A673 (cell line): Measurements from ENCODE around the gene MAPKAPK2. TPM values are rescaled to one million over a fixed set of nuclear protein-coding genes. Genes with fewer than 3 reads are reported as not detected.

Experiments
- BruUV-seq: library from RNA; stranded (reverse); fragments of 400-500 nt; replicated peaks from 2 replicates; lab custom pipeline; 2021; lab: Mats Ljungman, UMichigan
- CTCF ChIA-PET: fragments of 300-600 bp; sonication (Branson Sonifier 250); formaldehyde crosslinking; loops from one replicate; lab custom pipeline; 2022; ENCODE audit warnings: antibody characterized with exemption; lab: Charles Lee
- POLR2A ChIA-PET: fragments of 300-600 bp; sonication (Branson Sonifier 250); formaldehyde crosslinking; loops from one replicate; lab custom pipeline; 2022; ENCODE audit warnings: antibody characterized with exemption; ENCODE audit not compliant: low non-redundant PET; lab: Charles Lee
- DNase-seq: peaks from one replicate; pipeline ENCODE4 v3.0.0-alpha.2; 2015; ENCODE audit warnings: low spot score
- H3K27ac ChIP-seq: fragments of 200-600 bp; sonication (generic); 2 replicates; pipeline ENCODE4 v1.5.1; 2016; ENCODE audit warnings: mixed run types, low read depth, mild to moderate bottlenecking, mixed read lengths, antibody characterized with exemption, low read length; ENCODE audit not compliant: poor library complexity, severe bottlenecking
- H3K27me3 ChIP-seq: fragments of 200-600 bp; sonication (generic); replicated peaks from 2 replicates; pipeline ENCODE4 v1.6.1; 2017; ENCODE audit warnings: mixed run types, low read depth, mild to moderate bottlenecking, mixed read lengths, antibody characterized with exemption, low read length; ENCODE audit not compliant: insufficient read depth, poor library complexity
- H3K36me3 ChIP-seq: fragments of 200-600 bp; sonication (generic); 2 replicates; pipeline ENCODE4 v1.6.1; 2016; ENCODE audit warnings: mixed run types, mild to moderate bottlenecking, mixed read lengths, antibody characterized with exemption, low read length; ENCODE audit not compliant: insufficient read depth, poor library complexity, severe bottlenecking
- H3K4me1 ChIP-seq: fragments of 200-600 bp; sonication (generic); 2 replicates; pipeline ENCODE4 v1.6.1; 2017; ENCODE audit warnings: mixed run types, mild to moderate bottlenecking, mixed read lengths, antibody characterized with exemption, low read length; ENCODE audit not compliant: insufficient read depth, poor library complexity, severe bottlenecking
- H3K4me3 ChIP-seq: fragments of 200-600 bp; sonication (generic); 2 replicates; pipeline ENCODE4 v1.5.1; 2016; ENCODE audit warnings: low read depth, mixed run types, mild to moderate bottlenecking, mixed read lengths, low read length; ENCODE audit not compliant: poor library complexity, severe bottlenecking
- H3K9me3 ChIP-seq: fragments of 200-600 bp; sonication (generic); 2 replicates; pipeline ENCODE4 v1.6.1; 2016; ENCODE audit warnings: mixed run types, low read depth, mild to moderate bottlenecking, mixed read lengths, antibody characterized with exemption, low read length; ENCODE audit not compliant: poor library complexity, severe bottlenecking
- EZH2 ChIP-seq: fragments of 200-600 bp; sonication (generic); IDR thresholded peaks from 2 replicates; pipeline ENCODE4 v1.6.1; 2017; ENCODE audit warnings: borderline replicate concordance, low read depth, mild to moderate bottlenecking, mixed read lengths, antibody characterized with exemption, low read length; ENCODE audit not compliant: poor library complexity, severe bottlenecking
- intact Hi-C: fragments of 100-400 bp; cut with micrococcal nuclease; formaldehyde crosslinking; loops from one replicate; pipeline ENCODE4 v1.10.0; 2022; ENCODE audit not compliant: unreplicated experiment
- total RNA-seq: library from RNA; stranded (reverse); gene quantifications from 2 replicates; pipeline ENCODE4 v1.2.3, GENCODE V29; 2021
- TF ChIP-seq, protein P1 (sequence below): fragments of 300-800, 200-600 bp; sonication (generic); conservative IDR thresholded peaks from 2 replicates; pipeline ENCODE4 v1.5.1; 2017; ENCODE audit warnings: low read depth, mild to moderate bottlenecking, antibody characterized with exemption, low read length, moderate library complexity, mixed read lengths

MAPKAPK2 gene
- total RNA-seq, 1 experiment from 2014 or later, result 39.2 TPM

DNA sequence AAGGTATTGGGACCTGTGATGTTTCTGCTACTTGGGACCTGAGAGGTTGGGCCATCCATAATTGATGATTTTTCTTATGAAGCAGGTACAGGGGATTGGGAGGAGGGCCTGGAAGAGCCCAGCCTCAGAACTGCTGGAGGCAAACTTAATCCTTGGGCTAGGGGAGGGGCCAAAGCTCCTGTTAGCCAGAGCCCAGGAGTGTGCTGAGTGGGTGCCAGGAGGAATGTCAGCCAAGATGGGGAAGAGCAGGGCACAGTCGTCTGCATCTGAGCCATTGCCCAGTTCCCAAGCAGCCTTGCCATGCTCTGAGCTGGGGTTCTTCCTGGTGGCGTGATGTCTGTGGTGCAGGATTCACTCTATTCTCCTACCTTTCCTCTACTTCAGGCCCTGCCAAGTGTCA lies 5.8 kb downstream of the MAPKAPK2 start:
- no peak overlapping the region for H3K4me3 ChIP-seq
- TF ChIP-seq, protein P1, sequence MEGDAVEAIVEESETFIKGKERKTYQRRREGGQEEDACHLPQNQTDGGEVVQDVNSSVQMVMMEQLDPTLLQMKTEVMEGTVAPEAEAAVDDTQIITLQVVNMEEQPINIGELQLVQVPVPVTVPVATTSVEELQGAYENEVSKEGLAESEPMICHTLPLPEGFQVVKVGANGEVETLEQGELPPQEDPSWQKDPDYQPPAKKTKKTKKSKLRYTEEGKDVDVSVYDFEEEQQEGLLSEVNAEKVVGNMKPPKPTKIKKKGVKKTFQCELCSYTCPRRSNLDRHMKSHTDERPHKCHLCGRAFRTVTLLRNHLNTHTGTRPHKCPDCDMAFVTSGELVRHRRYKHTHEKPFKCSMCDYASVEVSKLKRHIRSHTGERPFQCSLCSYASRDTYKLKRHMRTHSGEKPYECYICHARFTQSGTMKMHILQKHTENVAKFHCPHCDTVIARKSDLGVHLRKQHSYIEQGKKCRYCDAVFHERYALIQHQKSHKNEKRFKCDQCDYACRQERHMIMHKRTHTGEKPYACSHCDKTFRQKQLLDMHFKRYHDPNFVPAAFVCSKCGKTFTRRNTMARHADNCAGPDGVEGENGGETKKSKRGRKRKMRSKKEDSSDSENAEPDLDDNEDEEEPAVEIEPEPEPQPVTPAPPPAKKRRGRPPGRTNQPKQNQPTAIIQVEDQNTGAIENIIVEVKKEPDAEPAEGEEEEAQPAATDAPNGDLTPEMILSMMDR, result no peak
- no peak for TF ChIP-seq EZH2
- H3K27ac ChIP-seq, result no peak overlapping the region
- H3K27me3 ChIP-seq, result no peaks in the 10 kb centered on the region
- no peak for DNase-seq
- ChIA-PET CTCF (no interaction called here), POLR2A (no interaction called here)
- BruUV-seq, result no TSS peak
- intact Hi-C loops, result no loop called here
- H3K4me1 ChIP-seq, result peaks cover 13% of the 10 kb centered on the region
- no peaks in the 10 kb centered on the region for H3K36me3 ChIP-seq
- H3K9me3 ChIP-seq, result no peaks in the 10 kb centered on the region

DNA sequence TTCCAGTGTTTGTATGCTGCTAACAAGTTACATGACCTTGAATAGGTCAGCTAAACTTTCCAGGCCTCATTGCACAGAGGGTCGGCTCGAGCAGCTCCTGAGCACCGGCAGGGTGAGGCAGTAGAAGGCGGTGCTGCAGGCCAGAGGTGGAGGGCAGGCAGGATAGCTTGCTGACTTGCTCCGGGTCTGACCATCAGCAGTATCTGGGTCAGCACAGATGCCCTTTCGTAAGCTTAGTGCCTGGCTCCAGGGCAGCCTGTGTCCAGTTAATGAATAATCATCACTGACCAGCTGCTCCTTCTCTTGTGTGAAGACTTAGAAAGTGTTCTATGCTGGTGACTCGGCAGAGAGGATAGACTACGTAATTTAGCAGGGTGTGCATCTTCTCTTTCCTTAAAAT lies 6.9 kb downstream of the MAPKAPK2 start:
- Histone ChIP-seq H3K27ac (no peak overlapping the region), H3K9me3 (no peaks in the 10 kb centered on the region), H3K4me3 (no peak overlapping the region), H3K27me3 (no peaks in the 10 kb centered on the region), H3K36me3 (no peaks in the 10 kb centered on the region), H3K4me1 (peaks cover 9% of the 10 kb centered on the region)
- CTCF ChIA-PET, result no interaction called here
- DNase-seq, result no peak
- intact Hi-C loops, result no loop called here
- POLR2A ChIA-PET, result no interaction called here
- TF ChIP-seq, protein P1, result no peak
- TF ChIP-seq EZH2, result no peak
- no TSS peak for BruUV-seq

DNA sequence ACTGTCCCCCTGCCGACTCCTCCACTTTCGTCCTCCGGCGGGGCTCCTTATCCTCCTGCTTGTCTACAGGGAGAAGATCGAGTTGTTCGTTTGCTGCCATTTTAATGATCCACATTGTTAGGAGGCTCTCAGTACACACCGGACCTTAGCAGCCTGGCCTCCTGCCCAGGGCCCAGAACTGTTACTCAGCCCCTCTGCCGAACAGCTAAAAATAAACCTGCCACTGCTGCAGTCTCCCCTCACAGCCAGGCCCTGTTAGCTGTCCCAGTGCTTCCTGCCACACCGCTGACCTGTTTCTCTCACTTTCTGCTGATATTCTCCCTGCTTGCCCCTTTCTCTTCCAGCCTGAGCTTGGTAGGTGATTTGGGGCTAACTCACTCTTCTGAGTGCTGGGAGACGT lies 8.3 kb downstream of the MAPKAPK2 start:
- H3K36me3 ChIP-seq, result no peaks in the 10 kb centered on the region
- no peaks in the 10 kb centered on the region for H3K9me3 ChIP-seq
- CTCF ChIA-PET, result no interaction called here
- no TSS peak for BruUV-seq
- no peak overlapping the region for H3K27ac ChIP-seq
- H3K4me3 ChIP-seq, result no peak overlapping the region
- peaks cover 4% of the 10 kb centered on the region for H3K4me1 ChIP-seq
- intact Hi-C loops, result no loop called here
- POLR2A ChIA-PET, result no interaction called here
- no peak for TF ChIP-seq EZH2
- no peaks in the 10 kb centered on the region for H3K27me3 ChIP-seq
- no peak for DNase-seq

DNA sequence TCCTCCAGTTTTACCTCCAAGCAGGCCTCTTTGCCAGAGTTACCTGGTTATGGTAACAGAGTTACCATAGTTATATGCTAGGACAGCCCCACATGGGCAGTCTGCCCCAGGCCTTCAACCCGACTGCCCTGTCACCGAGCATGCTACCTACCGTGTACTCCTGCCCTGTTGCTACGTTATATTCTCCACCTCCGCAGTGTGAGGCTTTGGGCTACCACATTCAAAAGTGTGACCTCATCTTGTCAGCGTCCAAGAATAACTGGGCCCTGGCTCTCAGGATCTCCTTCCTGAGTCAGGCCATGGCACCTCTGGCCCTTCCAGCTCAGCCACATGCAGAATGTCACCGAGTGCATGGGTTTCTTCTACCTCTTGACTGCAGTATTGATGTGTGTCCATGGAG lies 8.9 kb downstream of the MAPKAPK2 start:
- intact Hi-C loops, result no loop called here
- no peak overlapping the region for H3K27ac ChIP-seq
- BruUV-seq, result no TSS peak
- TF ChIP-seq, protein P1, result no peak
- no peak for TF ChIP-seq EZH2
- DNase-seq, result no peak
- ChIA-PET CTCF (no interaction called here), POLR2A (no interaction called here)
- H3K4me3 ChIP-seq, result no peak overlapping the region
- H3K9me3 ChIP-seq, result no peaks in the 10 kb centered on the region
- peaks cover 4% of the 10 kb centered on the region for H3K4me1 ChIP-seq
- H3K36me3 ChIP-seq, result no peaks in the 10 kb centered on the region
- H3K27me3 ChIP-seq, result no peaks in the 10 kb centered on the region
